HL-60 (cell line): ENCODE measurements around the gene ATXN3L.

Source experiments
- DNase-seq, 2 experiments: peaks; one replicate each; pipeline ENCODE4 v3.0.0-alpha.2; 2010 to 2020; ENCODE audit warnings: low read depth in 1 of 2, low spot score in 1 of 2
- H3K27ac ChIP-seq: fragments of 250-450 bp; sonication (Bioruptor Pico); replicated peaks from 2 replicates; pipeline ENCODE4 v1.5.1; 2020; ENCODE audit warnings: mild to moderate bottlenecking, moderate library complexity
- H3K27me3 ChIP-seq: fragments of 250-450 bp; sonication (Bioruptor Pico); 2 replicates; pipeline ENCODE4 v1.5.1; 2021; ENCODE audit warnings: mild to moderate bottlenecking, moderate library complexity; ENCODE audit not compliant: insufficient read depth, poor library complexity, severe bottlenecking
- H3K4me3 ChIP-seq: replicated peaks from 2 replicates; pipeline ENCODE4 v1.5.1; 2011; ENCODE audit warnings: mild to moderate bottlenecking, control low read depth, low read length; ENCODE audit not compliant: insufficient read depth
- GABPA ChIP-seq: IDR thresholded peaks from 2 replicates; pipeline ENCODE4 v1.6.1; 2012; ENCODE audit warnings: low read depth
- POLR2AphosphoS5 ChIP-seq: IDR thresholded peaks from 2 replicates; pipeline ENCODE4 v1.6.1; 2012; ENCODE audit warnings: low read depth
- SPI1 ChIP-seq: IDR thresholded peaks from 2 replicates; pipeline ENCODE4 v1.6.1; 2012; ENCODE audit warnings: low read depth, mild to moderate bottlenecking, borderline replicate concordance
- TF ChIP-seq, protein P1 (sequence below): IDR thresholded peaks from one replicate; pipeline ENCODE4 v1.5.1; 2011; ENCODE audit warnings: low read length, control low read depth, inconsistent platforms; ENCODE audit not compliant: insufficient read depth
- TF ChIP-seq, protein P2 (sequence below): IDR thresholded peaks from 2 replicates; pipeline ENCODE4 v1.6.1; 2012; ENCODE audit warnings: low read depth; ENCODE audit not compliant: insufficient replicate concordance

Gene ATXN3L

DNA sequence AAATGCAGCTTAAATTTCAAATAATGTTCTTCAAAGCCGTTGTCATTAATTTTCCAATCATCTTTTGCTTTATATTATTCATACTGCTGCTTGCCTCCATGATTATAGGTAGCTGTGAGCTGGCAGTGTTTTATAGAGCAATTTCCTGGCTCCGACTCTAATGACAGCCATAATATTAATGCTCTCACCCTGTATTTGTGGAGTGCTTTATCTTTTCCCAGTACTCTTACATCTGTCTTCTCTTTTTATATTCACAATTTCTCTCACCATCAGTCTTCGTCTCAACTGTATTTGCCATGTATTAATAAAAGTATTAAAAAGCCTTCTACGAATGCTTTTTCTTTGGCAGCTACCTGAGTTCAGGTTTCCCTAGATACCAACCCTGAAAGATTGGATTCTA lies 21.0 kb downstream of the ATXN3L start:
- Histone ChIP-seq H3K27ac (no peak overlapping the region), H3K4me3 (no peak overlapping the region), H3K27me3 (no peaks in the 10 kb centered on the region)
- TF ChIP-seq GABPA (no peak), SPI1 (no peak), POLR2AphosphoS5 (no peak)
- TF ChIP-seq, protein P1, sequence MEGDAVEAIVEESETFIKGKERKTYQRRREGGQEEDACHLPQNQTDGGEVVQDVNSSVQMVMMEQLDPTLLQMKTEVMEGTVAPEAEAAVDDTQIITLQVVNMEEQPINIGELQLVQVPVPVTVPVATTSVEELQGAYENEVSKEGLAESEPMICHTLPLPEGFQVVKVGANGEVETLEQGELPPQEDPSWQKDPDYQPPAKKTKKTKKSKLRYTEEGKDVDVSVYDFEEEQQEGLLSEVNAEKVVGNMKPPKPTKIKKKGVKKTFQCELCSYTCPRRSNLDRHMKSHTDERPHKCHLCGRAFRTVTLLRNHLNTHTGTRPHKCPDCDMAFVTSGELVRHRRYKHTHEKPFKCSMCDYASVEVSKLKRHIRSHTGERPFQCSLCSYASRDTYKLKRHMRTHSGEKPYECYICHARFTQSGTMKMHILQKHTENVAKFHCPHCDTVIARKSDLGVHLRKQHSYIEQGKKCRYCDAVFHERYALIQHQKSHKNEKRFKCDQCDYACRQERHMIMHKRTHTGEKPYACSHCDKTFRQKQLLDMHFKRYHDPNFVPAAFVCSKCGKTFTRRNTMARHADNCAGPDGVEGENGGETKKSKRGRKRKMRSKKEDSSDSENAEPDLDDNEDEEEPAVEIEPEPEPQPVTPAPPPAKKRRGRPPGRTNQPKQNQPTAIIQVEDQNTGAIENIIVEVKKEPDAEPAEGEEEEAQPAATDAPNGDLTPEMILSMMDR: no peak
- TF ChIP-seq, protein P2, sequence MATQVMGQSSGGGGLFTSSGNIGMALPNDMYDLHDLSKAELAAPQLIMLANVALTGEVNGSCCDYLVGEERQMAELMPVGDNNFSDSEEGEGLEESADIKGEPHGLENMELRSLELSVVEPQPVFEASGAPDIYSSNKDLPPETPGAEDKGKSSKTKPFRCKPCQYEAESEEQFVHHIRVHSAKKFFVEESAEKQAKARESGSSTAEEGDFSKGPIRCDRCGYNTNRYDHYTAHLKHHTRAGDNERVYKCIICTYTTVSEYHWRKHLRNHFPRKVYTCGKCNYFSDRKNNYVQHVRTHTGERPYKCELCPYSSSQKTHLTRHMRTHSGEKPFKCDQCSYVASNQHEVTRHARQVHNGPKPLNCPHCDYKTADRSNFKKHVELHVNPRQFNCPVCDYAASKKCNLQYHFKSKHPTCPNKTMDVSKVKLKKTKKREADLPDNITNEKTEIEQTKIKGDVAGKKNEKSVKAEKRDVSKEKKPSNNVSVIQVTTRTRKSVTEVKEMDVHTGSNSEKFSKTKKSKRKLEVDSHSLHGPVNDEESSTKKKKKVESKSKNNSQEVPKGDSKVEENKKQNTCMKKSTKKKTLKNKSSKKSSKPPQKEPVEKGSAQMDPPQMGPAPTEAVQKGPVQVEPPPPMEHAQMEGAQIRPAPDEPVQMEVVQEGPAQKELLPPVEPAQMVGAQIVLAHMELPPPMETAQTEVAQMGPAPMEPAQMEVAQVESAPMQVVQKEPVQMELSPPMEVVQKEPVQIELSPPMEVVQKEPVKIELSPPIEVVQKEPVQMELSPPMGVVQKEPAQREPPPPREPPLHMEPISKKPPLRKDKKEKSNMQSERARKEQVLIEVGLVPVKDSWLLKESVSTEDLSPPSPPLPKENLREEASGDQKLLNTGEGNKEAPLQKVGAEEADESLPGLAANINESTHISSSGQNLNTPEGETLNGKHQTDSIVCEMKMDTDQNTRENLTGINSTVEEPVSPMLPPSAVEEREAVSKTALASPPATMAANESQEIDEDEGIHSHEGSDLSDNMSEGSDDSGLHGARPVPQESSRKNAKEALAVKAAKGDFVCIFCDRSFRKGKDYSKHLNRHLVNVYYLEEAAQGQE: no peak
- DNase-seq: no peak

DNA sequence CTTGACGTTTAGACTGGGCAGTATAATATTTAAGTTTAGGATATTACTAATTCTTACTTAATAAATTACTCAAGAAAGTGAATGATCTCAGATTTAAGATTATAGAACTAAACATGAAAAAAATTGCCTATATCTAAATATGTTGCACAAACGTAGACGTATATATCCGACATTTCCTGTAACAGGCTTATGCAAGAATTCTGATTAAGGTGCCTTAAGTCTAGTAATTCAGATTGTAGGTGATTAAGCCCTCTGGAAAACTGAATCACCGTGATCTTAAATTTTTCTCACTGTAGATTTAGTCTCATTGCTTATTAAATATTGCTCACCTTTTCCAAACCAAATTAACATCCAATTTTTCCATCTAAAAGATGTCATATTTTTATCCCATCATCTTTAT lies 24.0 kb downstream of the ATXN3L start:
- Histone ChIP-seq H3K27me3 (no peaks in the 10 kb centered on the region), H3K4me3 (no peak overlapping the region), H3K27ac (no peak overlapping the region)
- DNase-seq: no peak
- TF ChIP-seq, protein P1: no peak
- TF ChIP-seq GABPA (no peak), SPI1 (no peak), POLR2AphosphoS5 (no peak)
- TF ChIP-seq, protein P2: no peak

DNA sequence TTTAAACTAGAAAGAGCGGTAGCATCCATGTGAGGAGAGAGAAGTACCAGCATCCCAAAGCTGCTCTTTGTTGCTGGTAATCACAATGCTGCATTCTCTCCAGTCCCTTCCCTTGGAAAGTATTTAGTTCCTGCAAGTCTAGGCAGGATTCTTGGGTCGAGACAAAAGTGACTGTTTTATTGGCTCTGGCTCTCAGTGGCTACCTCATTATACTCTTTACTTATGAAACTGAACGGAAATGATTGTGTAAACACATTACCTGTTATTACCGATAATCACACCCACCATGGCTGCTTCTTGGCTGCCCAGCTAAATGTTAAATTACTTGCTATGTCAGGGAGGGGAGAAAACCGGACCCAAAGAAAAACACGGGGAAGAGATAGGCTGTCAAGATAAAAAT lies 26.2 kb downstream of the ATXN3L start:
- no peak for DNase-seq
- H3K27ac ChIP-seq: no peak overlapping the region

More for the DNA sequence above, 26.2 kb downstream of the ATXN3L start:
- H3K27me3 ChIP-seq: no peaks in the 10 kb centered on the region
- TF ChIP-seq SPI1 (no peak), GABPA (no peak), POLR2AphosphoS5 (no peak)
- TF ChIP-seq, protein P1: no peak
- TF ChIP-seq, protein P2: no peak
- H3K4me3 ChIP-seq: no peak overlapping the region
